Left forelimb (tissue), 1 donor: Measurements from ENCODE around the gene ARHGEF10L.
"Not testable (repeated sequence)": the region's sequence is repeated elsewhere in the genome, so short reads cannot be mapped to it uniquely, and the experiment has no call there.

Experiments
- DNase-seq: peaks from one replicate; pipeline ENCODE4 v3.0.0-alpha.2; 2018; ENCODE audit warnings: low spot score

ARHGEF10L gene, protein sequence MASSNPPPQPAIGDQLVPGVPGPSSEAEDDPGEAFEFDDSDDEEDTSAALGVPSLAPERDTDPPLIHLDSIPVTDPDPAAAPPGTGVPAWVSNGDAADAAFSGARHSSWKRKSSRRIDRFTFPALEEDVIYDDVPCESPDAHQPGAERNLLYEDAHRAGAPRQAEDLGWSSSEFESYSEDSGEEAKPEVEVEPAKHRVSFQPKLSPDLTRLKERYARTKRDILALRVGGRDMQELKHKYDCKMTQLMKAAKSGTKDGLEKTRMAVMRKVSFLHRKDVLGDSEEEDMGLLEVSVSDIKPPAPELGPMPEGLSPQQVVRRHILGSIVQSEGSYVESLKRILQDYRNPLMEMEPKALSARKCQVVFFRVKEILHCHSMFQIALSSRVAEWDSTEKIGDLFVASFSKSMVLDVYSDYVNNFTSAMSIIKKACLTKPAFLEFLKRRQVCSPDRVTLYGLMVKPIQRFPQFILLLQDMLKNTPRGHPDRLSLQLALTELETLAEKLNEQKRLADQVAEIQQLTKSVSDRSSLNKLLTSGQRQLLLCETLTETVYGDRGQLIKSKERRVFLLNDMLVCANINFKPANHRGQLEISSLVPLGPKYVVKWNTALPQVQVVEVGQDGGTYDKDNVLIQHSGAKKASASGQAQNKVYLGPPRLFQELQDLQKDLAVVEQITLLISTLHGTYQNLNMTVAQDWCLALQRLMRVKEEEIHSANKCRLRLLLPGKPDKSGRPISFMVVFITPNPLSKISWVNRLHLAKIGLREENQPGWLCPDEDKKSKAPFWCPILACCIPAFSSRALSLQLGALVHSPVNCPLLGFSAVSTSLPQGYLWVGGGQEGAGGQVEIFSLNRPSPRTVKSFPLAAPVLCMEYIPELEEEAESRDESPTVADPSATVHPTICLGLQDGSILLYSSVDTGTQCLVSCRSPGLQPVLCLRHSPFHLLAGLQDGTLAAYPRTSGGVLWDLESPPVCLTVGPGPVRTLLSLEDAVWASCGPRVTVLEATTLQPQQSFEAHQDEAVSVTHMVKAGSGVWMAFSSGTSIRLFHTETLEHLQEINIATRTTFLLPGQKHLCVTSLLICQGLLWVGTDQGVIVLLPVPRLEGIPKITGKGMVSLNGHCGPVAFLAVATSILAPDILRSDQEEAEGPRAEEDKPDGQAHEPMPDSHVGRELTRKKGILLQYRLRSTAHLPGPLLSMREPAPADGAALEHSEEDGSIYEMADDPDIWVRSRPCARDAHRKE (N-terminal part only)

DNA sequence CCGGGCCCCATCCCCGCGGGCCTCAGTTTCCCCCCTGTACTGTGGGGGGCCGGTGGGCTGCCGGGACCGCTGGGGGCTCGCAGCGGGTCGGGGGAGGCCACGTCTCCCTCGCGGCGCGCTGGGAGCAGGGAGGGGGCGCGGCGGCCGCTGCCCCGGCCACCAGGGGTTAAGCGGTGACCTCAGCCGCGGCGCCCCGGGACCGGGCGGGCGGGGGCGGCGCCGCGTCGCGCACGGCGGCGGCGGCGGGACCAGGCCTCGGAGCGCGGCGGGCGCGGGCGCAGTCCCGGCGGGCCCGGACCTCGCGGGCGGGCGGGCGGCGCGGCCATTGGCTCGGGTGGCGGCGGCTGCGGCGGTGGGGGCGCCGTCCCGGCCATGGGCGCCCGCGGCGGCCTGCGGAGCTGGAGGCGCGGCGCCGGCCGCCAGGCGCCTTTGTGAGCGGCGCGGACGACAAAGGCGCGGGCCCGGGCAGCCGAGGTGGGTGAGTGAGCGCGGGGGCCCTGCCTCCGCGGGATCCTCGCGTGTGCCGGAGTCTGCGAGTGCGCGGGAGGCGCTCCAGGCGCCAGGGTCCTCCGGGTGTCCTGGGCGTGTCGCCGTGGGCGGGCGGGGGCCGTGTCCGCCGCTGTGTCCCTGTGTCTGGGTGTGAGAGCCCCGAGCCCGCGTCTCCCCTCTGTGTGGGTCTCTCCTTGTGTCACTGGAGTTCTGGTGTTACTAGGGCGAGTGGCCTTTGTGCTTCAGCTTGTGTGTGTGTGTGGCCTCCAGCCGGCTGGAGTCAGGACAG is at the start of gene ARHGEF10L:
Gene ARHGEF10L, plus strand, starts transcription at position 222 of the 778 bp plus-strand sequence. CDS start 40,898 bp downstream, outside the sequence.
- DNase-seq: no peak

DNA sequence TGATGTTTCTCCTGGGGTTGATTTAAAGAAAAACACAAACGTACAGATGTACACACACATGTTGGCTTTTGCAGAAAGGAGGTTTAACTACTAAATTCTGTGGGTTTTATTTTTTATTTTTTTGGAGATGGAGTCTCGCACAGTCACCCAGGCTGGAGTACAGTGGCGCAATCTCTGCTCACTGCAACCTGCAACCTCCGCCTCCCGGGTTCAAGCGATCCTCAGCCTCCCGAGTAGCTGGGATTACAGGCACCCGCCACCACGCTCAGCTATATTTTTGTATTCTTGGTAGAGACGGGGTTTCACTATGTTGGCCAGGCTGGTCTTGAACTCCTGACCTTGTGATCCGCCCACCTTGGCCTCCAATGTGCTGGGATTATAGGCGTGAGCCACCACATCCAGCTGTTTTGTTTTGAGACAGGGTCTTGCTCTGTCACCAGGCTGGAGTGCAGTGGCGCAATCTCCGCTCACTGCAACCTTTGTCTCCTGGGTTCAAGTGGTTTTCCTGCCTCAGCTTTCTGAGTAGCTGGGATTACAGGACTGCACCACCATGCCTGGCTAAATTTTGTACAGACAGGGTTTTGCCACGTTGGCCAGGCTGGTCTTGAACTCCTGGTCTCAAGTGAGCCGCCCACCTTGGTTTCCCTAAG is 49.6 kb upstream of the ARHGEF10L start:
- DNase-seq: not testable (repeated sequence)

DNA sequence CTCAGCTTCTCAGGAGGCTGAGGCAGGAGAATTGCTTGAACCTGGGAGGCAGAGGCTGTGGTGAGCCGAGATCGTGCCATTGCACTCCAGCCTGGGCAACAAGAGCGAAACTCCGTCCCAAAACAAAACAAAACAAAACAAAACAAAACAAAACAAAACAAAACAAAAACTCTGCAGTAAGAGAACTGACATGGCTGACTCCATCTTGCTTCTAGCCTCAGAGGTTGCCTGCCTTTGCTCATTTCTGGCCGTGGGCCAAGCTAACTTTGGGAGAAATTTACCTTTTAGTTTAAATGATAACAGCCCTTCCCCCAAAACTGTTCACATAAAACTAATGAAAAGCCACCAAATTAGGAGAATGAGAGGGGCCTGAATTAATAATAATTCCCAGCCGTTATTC is 48.8 kb upstream of the ARHGEF10L start:
- not testable (repeated sequence) for DNase-seq

DNA sequence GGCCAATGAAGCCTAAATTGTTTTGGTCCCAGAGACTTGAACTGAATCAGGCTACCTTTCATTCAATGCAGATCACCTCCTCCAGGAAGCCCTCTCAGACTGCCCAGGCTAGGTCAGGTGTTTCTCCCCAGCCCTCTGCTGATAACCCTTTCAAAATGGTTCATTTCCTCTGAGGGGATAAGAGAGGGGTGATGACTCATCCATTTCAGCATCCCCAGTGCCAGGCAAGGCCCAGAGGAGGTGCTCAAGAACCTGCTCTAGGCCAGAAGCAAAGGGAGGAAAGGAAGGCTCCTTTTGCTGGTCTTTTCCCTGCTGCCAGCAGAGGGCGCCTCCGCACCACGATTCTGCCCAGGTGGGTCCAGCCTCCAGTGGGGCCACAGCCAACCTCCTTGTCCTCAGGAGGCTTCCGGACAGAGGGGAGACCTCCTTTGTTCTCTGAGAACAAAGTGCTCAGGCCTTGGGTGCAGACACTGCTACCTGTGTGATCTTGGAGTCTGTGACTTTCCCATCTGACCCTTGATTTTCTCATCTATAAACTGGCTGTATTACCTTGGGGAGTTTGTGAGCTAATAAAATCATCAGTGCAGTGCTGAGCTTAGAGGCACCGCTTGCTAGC is 45.3 kb upstream of the ARHGEF10L start:
- peak; percentile 78 for DNase-seq

DNA sequence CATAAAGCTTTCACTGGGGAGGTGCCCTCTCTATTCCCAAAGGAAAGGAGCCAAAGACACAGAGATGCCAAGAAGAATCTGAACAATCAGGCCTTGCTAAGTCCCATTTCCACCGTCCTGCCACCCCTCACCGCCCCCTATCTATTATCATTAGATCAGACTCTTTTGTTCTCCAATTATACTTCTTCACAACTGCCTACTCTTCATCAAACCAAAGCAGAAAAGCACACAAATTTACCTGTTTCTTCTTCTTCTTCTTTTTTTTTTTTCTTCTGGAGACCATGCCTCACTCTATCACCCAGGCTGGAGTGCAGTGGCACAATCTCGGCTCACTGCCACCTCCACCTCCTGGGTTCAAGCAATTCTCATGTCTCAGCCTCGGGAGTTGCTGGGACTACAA is 43.1 kb upstream of the ARHGEF10L start:
- DNase-seq: no peak

DNA sequence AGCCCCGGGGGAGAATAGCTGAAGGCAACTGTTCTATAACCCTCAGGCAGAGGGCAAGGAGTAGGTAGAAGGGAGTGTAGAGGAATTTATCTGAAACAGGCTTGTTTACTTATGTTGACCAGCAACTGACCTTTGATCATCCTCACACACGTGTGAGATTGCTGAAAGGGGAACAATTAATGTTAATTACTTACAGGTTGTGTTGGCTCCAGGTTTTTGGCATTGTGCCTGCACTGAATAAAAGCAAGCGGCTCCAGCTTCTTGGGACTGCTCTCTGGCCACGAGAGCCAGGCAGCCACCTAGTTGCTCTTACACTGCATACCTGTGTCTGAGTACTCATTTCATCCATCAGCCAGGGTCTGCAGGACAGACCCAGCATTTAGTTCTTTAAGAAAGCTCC is 41.3 kb upstream of the ARHGEF10L start:
- DNase-seq: no peak

DNA sequence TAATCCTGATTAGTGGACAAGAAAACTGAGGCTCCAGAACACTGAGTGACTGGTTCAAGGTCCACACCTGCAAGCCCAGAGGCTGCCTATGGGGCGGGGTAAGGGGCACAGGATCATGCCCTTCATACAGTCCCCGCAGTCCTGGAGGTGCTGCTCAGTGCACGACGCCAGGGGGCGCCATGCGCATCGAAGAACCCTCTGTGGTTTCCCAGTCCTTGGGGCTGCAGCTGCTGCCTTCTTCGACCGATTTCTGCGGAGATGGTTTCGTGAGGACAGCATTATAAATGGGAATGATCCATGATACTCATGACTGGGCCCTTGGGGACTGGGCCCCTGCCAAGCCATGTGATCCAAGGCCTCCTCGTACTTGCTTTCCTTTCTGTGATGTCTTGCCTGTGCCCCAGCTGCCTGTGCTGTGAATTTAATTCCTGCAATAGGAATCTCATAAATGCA is 37.1 kb upstream of the ARHGEF10L start:
- peak; percentile 85 for DNase-seq

DNA sequence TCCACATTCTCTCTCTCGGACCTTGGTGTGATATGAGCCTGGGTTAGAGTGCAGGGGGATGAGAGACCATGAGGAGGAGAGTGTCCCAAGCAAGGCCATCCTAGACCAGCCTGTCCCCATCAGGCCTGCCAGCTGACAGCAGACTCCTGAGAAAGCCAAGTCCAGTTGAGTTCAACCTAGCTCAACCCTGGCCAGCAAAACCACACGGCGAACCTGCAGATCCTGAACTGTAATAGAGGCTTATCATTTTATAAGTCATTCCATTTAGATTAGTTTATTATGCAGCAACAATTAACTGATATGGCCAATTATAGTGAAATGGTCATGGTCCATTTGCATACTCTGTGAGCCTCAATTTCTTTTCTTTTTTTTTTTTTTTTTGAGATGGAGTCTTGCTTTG is 36.4 kb upstream of the ARHGEF10L start:
- no peak for DNase-seq

DNA sequence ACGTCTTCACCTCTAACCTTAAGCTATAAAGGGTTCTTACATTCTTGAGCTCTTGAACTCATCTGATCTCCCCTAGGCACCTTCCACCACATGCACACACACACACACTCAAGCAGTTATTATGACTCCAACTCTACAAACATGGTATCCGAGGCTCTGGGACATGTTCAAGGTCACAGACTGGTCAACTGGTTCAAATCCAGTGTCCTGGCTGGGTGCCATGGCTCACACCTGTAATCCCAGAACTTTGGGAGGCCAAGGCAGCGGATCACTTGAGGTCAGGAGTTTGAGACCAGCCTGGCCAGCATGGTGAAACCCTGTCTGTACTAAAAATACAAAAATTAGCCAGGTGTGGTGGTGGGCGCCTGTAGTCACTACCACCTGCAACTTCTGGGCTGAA is 32.3 kb upstream of the ARHGEF10L start:
- not testable (repeated sequence) for DNase-seq

DNA sequence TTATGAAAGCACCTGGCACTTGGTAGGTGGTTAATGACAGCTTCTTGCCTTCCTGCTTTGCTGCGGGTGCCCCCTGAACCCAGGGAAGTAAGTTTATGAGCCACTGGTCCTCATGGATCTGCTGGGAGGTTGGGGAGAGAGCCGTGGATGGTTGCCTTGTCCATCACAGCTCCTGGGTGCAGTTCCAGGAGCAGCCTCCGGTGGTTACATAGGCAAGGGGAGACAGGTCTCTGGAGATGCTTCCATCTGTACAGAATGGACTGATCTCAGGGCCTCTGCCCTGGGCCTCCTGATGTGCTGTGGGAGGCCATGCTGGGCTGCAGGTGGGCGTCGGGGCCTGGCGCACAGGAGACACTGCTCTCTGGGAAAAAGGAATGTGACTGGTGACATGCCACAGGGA is 31.6 kb upstream of the ARHGEF10L start:
- DNase-seq: no peak

DNA sequence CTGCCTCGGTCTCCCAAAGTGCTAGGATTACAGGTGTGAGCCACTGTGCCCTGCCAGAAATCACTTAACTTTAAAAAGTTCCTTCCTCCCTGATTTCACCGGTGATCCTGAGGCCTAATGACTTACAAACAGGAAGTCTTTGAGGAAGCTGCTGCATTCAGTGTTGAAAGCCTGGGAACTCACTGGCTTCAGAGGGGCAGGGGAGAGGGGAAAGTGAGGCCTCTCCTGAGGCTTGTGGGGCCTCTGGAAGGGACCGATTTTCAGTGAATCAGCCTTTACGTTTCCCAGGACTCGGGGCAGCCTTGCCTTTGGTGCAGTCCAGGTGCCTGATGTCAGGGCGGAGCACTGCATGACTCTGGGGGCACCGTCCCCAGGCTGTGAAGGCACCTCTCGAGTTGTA is 30.1 kb upstream of the ARHGEF10L start:
- no peak for DNase-seq

DNA sequence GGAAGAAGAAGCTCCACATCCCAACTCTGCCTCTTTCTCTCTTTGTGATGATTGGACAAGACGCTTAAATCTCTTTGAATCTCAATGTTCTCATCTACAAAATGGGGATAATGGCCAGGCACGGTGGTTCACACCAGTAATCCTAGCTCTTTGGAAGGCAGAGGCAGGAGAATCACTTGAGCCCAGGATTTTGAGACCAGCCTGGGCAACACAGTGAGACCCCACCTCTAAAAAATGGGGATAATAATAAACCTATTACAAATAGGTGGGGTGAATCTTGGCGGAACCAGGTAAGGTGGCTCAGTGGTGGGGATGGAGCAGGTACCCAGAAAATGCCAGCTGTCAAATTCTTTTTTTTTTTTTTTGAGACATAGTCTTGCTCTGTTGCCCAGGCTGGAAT is 29.4 kb upstream of the ARHGEF10L start:
- no peak for DNase-seq

DNA sequence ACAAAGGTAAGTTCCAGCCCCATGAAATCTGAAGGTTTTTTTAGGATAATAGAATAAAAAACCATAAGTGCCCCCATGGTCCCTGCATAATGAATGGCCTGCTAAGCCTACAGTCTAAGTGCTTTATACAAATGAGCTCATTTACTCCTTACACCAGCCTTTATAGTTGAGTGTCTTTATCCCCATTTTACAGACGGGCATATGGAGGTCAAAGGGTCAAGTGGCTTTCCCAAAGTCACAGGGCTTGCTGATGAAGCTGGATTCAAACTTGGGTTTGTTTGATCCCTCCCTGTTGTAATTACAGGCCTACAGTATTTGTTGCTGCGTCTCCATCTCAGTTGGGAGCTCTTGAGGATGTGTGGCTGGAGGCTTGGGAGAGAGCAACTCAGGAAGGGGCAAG is 28.3 kb upstream of the ARHGEF10L start:
- no peak for DNase-seq

DNA sequence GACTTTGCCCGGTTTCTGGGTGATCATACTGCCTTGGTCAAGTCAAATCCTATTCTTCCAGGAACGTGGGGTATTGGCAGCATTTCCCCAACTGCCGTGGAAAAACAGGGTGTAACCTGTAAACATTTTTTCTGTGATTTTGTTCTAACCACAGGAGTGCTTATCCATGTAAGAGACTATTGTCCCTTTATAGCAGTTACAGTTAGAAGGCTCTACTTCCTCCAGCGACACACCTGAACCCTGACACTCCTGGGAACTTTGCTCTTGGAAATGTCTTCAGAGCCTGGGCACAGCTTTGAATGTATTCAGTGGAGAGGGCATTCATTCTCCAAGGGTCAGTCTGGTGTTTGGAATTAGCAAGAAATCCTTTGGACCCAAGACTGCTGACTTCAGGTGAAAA is 26.4 kb upstream of the ARHGEF10L start:
- DNase-seq: no peak

DNA sequence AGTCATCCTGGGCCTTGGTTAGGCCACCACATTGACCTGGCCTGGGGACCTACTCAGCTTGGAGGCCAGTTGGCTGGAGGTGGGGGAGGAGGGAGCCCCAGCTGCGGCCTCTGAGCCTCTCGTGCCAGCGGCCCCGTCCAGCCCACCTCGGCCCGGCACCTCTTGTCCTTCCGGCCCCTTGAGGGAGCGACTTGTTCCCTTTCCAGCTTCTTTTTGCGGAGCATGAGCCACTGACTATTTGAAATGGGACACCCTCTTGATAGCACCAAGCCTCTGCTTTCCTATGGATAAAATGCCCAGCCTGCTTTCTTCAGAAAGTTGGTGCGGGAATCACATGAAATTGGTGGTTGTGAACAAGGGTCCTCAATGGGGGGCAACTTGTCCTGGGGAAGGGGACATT is 24.7 kb upstream of the ARHGEF10L start:
- DNase-seq: no peak

DNA sequence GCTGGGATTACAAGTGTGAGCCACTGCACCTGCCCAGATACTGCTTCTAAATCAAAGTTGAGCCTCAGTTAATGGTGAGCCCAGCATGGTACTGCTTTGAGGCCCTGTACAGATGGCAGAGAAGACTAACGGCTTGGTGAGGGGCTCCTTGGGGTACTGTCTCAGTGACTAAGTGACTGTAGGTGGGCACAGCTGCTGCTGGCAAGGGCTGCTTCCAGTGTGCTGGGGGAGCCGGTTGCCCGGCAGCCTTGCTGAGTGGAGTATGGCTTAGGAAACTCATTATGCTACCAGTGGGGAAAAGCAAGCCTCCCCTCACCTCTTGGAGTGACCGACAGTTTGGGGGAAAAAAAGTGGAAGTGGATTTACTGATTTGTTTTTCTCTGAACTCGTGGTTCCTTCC is 23.6 kb upstream of the ARHGEF10L start:
- no peak for DNase-seq

DNA sequence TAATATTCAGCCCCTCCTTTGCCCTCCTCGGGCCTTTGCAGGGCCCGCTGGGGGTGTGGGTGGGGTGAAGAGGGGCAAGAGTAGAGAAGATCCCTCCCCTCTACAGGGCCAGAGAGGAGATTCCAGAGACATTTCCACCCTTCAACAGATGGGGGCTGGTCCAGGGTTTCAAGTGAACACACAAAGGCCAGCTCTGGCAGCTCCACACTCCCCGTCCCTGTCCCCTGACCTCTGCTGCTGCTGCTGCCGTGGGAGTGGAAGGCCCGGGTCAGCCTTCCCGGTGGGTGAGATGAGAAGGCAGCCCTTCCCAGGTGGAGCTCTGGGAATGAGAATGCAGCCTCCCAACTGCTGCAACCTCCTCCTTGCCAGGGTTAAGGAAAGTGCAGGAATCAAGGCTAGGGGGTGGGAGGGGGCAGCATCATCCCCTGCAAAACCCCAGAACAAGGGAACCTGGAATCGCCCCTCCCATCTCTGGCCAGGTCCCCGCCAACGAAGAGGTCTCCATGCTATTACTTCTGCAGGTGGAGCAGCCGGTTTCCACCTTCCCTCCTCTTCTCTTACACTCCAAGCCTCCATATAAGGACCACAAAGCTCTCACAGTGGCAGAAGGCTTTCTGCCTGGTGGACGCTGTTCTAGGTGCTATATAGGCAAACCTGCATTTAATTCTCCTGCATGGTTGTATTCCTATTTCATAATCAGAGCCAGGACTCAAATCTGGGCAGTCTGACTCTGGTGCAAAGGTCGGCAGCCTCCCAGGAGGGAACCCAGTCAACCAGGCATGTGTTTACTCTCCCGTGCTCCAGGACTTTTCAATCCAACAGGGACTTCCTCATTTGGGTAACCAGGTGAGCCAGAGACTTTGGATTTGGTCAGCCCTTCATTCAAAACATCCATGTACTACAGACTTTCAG is 22.9 kb upstream of the ARHGEF10L start:
- DNase-seq: no peak

DNA sequence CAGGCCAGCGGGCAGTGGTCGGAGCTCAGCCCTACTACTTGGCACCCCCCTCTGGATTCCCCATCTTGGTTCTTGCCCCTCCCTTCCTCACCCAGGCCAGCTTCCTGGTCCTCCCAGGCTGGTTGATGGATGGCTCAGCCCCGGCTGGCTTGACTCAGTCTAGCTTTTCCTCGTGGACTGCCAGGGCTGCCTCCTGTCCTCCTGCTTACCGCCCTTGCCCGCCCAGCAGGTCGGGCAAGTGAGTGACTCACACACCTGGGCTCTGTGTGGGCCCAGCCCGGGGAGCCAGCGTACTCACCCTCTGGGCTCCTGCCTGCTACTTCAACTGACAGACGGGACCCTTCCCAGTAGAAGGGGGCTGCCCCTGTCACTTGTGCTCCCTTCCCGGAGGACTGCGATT is 19.5 kb upstream of the ARHGEF10L start:
- DNase-seq: no peak
